ENCODE results near the gene IQCB1.

IQCB1 gene

DNA sequence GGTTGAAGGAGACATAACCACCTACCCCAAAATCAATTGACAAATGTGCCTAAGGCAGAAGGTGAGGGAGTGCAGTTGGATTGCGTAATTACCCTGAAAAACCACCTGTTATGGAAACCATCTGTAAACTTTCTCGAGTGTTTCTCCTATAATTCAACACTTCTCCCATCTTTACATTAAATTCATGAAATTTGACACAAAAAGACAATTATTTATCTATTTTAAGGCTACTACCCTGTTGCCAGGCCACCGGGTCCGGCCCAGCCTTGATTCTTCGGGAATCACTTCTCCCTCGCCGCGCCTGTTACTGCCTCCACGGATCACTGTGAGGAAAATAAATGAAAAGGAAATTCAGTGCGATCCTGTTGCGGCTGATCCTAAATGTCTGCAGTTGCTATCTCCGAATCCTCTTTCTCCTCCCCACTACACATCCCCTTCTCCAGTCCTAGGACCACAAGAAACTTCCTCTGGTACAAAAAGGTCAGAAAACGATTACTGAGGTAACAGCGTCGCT, 646 bp downstream of the IQCB1 start:
- H3K27ac ChIP-seq, result peak overlapping the region; percentile 75
- TF ChIP-seq, protein P1, sequence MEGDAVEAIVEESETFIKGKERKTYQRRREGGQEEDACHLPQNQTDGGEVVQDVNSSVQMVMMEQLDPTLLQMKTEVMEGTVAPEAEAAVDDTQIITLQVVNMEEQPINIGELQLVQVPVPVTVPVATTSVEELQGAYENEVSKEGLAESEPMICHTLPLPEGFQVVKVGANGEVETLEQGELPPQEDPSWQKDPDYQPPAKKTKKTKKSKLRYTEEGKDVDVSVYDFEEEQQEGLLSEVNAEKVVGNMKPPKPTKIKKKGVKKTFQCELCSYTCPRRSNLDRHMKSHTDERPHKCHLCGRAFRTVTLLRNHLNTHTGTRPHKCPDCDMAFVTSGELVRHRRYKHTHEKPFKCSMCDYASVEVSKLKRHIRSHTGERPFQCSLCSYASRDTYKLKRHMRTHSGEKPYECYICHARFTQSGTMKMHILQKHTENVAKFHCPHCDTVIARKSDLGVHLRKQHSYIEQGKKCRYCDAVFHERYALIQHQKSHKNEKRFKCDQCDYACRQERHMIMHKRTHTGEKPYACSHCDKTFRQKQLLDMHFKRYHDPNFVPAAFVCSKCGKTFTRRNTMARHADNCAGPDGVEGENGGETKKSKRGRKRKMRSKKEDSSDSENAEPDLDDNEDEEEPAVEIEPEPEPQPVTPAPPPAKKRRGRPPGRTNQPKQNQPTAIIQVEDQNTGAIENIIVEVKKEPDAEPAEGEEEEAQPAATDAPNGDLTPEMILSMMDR (conservative IDR thresholded peaks at IDR 0.05), result no peak

DNA sequence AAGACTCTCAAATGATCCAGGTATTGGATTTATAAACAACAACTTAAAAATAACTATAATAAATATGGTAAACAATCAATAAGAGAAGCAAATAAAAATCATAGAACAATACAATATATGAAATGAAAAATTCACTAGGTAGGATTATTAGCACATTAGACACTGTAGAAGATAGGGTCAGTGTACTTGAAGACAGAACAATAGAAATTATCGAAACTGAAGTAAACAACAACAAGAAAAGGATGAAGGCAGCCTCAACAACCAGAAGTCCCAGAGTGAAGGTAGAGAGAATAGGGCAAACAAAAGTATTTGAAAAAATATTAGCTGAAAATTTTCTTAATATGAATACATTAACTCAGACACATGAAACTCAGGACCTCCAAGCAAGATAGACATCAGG, 11.9 kb downstream of the IQCB1 start:
- no peak overlapping the region for H3K27ac ChIP-seq
- TF ChIP-seq, protein P1 (conservative IDR thresholded peaks at IDR 0.05), result no peak

DNA sequence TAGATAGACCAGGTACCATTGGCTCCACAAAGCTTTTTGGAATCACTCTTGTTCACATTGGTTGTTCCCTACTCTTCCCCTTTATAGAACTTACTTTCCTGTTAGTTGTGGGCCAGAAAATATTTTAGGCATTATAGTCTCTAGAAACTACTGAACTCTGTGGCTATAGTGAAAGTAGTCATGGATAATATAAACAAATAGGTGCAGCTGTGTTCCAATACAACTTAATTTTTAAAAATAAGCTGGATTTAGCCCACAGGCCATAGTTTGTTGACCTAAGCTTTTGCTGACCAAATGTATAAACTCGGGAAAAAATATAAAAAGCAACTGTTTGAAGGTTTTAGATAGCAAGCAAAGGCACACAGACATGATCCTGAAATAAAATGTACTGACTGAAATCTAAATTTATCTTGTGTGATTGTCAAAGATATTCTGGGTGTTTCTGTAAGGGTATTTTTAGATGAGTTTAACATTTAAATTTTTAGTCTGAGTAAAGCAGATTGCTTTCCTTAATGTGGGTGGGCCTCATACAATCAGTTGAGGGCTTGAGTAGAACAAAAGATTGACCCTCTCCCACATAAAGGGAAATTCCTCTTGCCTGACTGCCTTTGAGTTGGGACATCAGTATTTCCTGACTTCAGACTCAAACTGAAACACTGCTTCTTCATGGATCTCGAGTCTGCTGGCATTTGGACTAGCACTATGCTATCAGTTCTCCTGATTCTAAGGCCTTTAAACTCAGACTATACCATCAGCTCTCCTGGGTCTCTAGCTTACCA, 13.2 kb downstream of the IQCB1 start:
- H3K27ac ChIP-seq, result no peak overlapping the region
- TF ChIP-seq, protein P1 (conservative IDR thresholded peaks at IDR 0.05), result no peak

DNA sequence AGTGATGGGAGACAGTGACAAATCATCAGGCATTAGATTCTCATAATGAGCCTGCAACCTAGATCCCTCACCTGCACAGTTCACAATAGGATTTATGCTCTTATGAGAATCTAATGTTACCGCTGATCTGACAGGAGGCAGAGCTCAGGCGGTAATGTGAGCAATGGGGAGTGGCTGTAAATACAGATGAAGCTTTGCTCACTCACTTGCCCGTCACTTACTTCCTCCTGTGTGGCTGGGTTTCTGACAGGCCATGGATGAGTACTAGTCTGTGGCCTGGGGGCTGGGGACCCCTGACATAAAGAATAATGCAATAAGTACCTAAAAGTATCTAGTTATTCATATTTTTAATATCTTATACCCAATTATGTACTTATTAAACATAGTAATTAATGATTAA, 15.6 kb downstream of the IQCB1 start:
- H3K27ac ChIP-seq, result no peak overlapping the region
- TF ChIP-seq, protein P1 (conservative IDR thresholded peaks at IDR 0.05), result no peak

DNA sequence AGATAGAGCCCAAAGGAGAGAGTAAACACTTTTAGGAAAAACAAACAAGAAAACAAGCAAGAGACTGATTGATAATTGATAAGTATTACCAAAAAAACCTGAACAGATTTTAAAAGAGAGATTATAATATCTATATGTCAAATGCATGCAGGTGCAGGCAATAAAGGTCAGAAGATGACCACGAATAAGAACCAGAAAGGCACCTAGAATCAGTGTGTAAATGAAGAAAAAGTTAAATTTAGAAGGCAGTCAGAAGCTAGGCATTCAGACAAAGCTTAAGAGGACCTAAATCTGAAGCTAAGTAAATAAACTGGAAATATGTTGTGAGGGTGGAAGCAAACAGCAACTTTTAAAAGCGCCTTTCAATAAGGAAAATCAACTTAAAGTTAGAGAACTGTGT, 16.3 kb downstream of the IQCB1 start:
- no peak overlapping the region for H3K27ac ChIP-seq

DNA sequence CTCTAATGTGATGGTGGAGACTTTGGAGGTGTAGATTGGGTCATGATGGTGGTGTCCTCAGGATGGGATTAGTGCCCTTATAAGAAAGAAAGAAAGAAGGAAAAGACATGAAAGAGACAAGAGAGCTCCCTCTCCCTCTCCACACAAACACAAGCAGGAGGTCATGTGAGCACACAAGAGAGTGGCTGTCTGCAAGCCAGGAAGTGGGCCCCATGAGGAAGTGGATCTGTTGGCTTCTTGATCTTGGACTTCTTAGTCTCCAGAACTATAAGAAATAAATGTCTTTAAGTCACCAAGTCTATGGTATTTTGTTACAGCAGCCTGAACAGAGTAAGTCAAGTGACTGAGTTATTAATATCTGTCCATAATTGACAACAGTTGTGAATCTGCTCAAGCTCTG, 17.1 kb downstream of the IQCB1 start:
- TF ChIP-seq, protein P1 (conservative IDR thresholded peaks at IDR 0.05), result no peak

More for the DNA sequence above, 16.3 kb downstream of the IQCB1 start:
- TF ChIP-seq, protein P1 (conservative IDR thresholded peaks at IDR 0.05), result no peak

DNA sequence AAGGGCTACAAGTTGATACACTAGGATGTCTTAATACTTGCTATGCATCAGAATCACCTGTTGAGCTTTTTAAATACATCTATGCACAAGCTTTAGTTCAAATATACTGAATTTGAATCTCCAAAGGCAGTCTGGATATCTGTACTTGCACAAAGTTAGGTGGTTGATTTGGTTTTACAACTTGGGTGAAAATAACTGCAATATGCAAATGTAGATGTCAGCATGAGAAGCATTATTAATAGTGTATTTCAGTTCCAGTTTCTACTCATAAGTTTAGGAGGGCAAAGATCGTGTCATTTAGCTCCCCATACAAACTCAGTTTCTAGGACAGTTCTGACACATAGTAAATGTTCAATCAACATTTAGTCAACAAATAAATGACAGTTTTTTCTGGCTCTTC, 25.6 kb downstream of the IQCB1 start:
- TF ChIP-seq, protein P1 (conservative IDR thresholded peaks at IDR 0.05), result no peak
- H3K27ac ChIP-seq, result no peak overlapping the region

More for the DNA sequence above, 17.1 kb downstream of the IQCB1 start:
- no peak overlapping the region for H3K27ac ChIP-seq

Measured in VCaP (cell line).